GM19467 (cell line): ENCODE results near the gene C1R.
"Not testable (repeated sequence)": the region's sequence is repeated elsewhere in the genome, so short reads cannot be mapped to it uniquely, and the experiment has no call there.

Source experiments
- ATAC-seq: cut with Tn5 transposase; IDR thresholded peaks from one replicate; pipeline ENCODE4 v1.9.1; 2021; ENCODE audit warnings: mild to moderate bottlenecking, moderate library complexity; ENCODE audit not compliant: unreplicated experiment

C1R gene

GRCh38 chr12:7121324-7121723 is 29.1 kb upstream of the C1R start:
- ATAC-seq, result no peak

GRCh38 chr12:7120166-7120565 is 27.9 kb upstream of the C1R start:
- no peak for ATAC-seq

GRCh38 chr12:7118881-7119280 is 26.6 kb upstream of the C1R start:
- ATAC-seq, result no peak

GRCh38 chr12:7117670-7118069 is 25.4 kb upstream of the C1R start:
- ATAC-seq, result no peak

GRCh38 chr12:7116916-7117315 is 24.7 kb upstream of the C1R start:
- no peak for ATAC-seq

- no peak for ATAC-seq
These were observed 24.0 kb upstream of the C1R start for GRCh38 chr12:7116196-7116595.

GRCh38 chr12:7114851-7115250 is 22.6 kb upstream of the C1R start:
- no peak for ATAC-seq

- no peak for ATAC-seq
These were observed 21.8 kb upstream of the C1R start for GRCh38 chr12:7114008-7114407.

GRCh38 chr12:7113389-7113871 is 21.2 kb upstream of the C1R start:
- no peak for ATAC-seq

GRCh38 chr12:7112041-7112440 is 19.8 kb upstream of the C1R start:
- ATAC-seq, result no peak

- ATAC-seq, result no peak
These were observed 18.4 kb upstream of the C1R start for GRCh38 chr12:7110661-7111060.

- no peak for ATAC-seq
These were observed 17.3 kb upstream of the C1R start for GRCh38 chr12:7109572-7109920.

GRCh38 chr12:7108796-7109571 is 16.7 kb upstream of the C1R start, which contains the start of gene C1RL:
C1RL (minus strand) TSS chr12:7109214; CDS start chr12:7109180, 34 bp downstream.
- ATAC-seq, result peak; percentile 7

- ATAC-seq, result peak; percentile 86
These were observed 16.0 kb upstream of the C1R start for GRCh38 chr12:7108003-7108795.

- no peak for ATAC-seq
These were observed 15.4 kb upstream of the C1R start for GRCh38 chr12:7107636-7108002.

GRCh38 chr12:7107181-7107580 is 14.9 kb upstream of the C1R start:
- not testable (repeated sequence) for ATAC-seq

- ATAC-seq, result no peak
These were observed 13.8 kb upstream of the C1R start for GRCh38 chr12:7106082-7106481.

- no peak for ATAC-seq
These were observed 11.8 kb upstream of the C1R start for GRCh38 chr12:7103837-7104584.

- ATAC-seq, result no peak
These were observed 10.3 kb upstream of the C1R start for GRCh38 chr12:7102582-7102981.

GRCh38 chr12:7101694-7102131 is 9.5 kb upstream of the C1R start:
- ATAC-seq, result no peak

GRCh38 chr12:7101047-7101693 is 8.9 kb upstream of the C1R start:
- no peak for ATAC-seq
